GM21737 (cell line): ENCODE data around the gene SERPINB6.
"Not testable (repeated sequence)": the region's sequence is repeated elsewhere in the genome, so short reads cannot be mapped to it uniquely, and the experiment has no call there.

Experiments
- ATAC-seq: cut with Tn5 transposase; IDR thresholded peaks from one replicate; pipeline ENCODE4 v1.9.1; 2021; ENCODE audit warnings: mild to moderate bottlenecking, moderate library complexity; ENCODE audit not compliant: unreplicated experiment

SERPINB6 gene

DNA sequence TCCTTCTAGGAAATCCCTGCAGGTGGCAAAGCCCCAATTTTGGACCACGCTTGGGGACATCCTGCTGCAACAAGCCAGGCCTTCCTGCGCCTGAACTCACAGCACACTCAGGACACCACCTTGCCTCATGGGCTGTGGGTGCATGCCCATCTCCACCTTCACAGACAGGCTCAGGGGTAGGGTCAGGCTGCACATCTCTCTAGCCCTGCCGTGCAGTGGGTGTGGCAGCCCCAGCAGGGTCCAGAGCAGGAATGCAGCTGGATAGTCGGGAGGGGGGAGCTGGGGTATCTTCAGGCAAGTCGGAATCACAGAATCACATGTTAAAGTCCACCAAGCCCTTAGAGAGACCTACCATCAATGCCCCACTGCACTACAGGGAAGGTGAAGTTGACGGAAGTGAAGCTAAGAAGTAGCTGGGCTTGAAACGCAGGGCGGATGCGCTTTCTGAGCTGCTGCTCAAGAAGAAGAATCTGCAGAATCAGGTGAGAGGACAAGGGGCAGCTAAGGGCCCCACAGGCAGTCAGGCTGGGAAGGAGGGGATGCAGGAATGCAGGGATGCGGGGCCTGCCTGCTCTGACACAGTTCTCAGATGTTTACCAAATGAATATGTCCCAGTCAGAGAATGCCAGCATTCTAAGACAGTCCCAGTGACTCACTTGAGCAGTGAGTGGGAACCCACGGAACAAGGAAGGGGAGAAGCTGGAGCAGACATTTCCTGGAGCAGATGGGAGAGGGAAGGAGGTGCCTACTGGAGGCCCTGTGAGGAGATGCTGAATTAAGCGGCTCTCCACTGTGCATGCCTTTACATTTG is 11.3 kb downstream of the SERPINB6 start:
- ATAC-seq = no peak

DNA sequence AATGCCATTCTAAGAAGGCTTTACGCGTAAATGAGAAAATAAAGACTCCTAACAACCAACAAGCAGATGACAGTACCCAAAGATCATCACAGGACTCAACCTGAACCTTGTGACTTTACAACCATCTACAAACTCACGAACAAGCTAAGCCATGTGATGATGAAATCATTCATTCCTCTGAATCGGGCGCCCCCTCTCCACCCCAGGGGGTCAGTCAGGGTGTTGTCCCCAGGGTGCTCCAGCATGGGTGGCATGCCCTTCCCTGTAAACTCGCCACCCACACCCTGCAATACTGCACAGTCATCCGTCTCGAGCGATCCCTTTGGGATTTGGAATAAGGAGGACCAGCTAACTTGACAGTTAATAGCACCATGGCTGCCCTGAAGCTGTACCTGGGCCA is 12.6 kb downstream of the SERPINB6 start:
- no peak for ATAC-seq

DNA sequence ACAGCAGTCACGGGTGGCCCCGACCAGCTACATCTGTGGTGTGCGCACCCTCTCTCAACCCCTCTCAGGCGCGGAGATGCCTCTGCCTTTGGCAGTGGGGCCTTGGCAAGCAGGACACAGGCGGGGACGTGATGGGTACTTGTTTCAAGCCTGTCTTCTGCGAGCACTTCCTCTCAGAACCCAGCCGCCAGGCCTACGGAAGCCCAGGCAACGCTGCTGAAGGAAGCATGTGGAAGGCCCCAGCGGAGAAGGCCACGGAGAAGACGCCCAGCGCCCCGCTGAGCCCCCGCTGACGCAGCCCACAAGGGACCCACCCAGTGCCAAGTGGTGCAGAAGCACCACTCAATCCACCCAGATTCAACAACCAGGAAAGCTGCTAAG is 13.0 kb downstream of the SERPINB6 start:
- ATAC-seq = no peak

- no peak for ATAC-seq
Observed at GRCh38 chr6:2957696-2958330, 13.6 kb downstream of the SERPINB6 start.

DNA sequence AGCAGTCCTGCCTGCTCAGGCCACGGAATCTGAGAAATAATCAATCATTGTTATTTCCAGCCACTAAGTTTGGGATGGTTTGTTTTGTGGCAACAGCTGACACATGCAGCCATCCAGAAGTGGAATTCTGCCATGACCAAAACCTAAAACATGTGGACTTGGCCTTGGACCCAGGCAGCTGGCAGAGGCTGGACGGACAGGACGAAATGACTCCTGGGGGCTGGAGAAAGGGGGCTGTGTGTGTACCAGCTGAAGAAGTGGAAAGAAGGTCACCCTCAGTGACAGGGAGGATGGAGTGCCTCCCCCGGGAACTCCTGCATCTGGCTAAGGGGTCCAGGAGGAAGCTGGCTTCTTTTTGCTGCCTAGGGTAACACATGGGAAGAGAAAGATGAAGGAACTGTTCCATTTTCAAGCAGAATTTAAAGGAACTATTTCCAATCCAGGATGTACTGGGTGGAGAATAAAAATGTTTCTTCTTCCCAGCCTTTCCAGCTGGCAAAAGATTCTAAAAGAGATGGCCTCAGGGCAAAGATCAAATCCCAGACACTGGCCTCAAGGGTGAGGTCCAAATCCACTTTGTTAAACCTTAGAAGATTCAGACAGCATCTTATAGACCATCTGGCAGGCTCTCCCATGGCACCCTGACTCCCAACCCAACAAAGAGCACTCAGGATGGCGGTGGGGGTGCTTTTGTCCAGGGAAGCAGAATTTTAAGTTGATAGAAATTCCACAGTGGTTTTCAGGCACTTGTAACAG is 14.3 kb downstream of the SERPINB6 start:
- ATAC-seq = no peak

DNA sequence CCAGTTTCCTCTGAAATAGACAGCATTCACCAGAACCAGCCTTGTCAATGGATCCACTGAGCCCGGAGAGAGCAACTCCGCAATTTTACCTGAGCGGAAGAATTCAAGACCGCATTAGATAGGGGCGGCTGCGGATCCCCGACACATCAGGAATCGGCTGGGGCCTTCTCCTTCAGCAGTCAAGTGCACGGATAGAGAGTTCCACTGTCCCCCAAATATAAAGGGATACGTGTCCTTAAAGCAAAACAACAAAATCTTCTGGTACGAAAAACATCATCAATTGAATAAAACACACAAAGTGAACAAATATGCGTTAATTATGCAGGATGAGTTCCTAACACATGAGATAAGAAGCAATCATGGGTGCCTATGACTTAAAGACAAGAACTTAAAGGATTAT is 18.3 kb downstream of the SERPINB6 start:
- ATAC-seq = no peak

DNA sequence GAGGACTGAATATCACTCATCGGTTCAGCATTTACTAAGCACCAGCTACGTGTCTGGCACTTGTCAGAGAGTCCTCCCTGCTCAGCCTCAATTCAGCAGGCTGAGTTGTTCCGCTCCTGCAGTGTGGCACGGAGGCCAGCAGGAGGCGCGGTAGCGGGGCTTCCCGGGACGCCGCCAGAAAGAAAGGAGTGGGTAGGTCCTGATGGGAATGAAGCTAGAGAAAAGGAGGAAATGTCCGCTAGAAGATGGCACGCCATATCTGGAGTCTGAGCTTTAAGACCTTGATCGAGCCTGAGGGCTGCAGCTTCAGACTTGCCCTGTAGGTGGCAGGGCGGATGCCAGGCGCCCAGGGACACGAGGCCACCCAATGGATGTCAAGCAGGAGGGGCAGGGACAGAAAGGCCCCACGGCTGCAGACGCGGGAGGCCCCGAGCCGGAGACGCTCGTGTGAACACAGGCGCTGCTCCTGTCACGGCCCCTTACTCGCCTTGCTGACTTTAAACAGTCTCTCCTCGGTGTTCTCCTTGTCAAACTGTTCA is 18.7 kb downstream of the SERPINB6 start:
- no peak for ATAC-seq

DNA sequence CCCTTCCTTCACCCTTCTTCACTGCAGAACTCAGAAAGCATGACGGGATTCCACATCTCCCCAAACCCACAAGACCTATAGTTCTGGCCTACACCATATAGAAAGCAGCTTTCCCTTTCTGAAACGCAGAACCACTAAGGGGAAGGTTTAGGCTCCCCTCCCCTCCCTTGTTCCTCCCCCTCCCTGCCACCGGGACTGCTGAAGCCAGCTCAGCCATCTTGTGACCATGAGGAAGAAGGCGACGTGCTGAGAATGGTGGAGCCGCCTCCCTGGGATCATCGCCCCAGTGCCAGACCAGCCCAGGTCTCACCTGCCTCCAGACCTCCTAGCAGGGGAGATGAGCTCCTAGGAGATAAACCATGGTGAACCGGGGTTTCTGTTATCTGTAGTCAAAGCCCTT is 19.6 kb downstream of the SERPINB6 start:
- no peak for ATAC-seq

GRCh38 chr6:2950713-2951112 is 20.7 kb downstream of the SERPINB6 start:
- no peak for ATAC-seq

DNA sequence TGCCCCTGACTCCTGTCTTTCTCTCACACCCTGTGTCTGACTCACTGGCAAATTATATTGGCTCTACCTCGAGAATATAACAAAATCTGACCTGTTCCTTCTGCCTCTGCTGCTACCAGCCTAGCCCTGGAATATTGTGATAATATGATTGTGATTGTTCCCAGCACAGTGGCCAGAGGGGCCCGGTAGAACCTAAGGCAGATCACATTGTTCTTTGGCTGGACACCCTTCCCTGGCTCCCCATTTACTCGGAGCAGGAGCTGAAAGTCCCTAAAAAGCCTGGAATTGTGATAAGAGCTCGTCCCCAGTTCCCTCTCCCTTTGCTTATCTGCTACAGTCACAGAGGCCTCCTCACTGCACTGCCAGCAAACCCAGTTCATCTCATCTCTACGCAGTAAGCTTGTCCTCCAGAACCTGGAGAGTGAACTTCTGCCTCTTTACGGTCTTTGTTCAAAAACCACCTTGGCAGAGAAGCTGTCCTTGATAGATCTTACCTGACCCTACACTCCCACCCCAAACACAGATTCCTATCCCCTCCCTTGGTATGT is 21.8 kb downstream of the SERPINB6 start:
- ATAC-seq = no peak

- no peak for ATAC-seq
Observed at GRCh38 chr6:2949121-2949520, 22.2 kb downstream of the SERPINB6 start.

DNA sequence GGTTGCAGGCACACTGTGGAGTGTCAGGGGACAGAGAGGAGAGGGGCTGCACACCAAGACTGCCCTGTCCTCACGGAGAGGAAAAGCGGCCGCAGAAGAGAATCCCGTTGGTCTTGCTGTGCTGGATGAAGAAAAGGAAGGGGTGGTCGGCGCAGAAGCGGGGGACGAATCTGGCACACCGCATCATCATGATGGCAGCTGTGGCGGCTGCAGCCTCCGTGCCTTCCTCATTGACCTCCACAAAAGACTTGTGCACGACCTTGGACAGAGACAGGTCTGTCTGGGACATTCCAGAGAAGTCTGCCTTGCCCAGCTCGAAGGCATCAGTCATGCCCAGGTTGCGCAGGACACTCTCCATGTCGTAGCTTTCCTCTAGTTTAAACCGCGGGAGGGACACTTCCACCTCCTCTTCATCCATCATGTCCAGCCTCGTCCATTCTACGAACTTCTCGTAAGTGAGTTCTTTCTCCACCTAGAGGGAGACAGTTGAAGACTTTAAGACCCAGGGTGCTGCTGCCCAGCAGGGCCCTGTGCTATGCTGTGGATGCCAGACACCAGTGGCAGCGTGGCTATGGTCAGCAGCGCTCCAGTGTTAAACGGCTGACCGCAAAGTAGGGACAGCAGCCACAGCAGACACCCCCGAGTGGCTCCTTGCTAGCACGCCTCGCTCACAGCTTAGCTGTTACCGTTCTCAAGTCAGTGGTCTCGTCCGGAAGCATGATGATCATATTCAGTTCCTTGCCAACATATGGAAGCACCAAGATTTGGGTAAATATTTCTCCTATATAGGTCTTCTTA is 22.9 kb downstream of the SERPINB6 start:
- ATAC-seq = no peak

GRCh38 chr6:2947445-2947844 is 23.9 kb downstream of the SERPINB6 start:
- no peak for ATAC-seq

DNA sequence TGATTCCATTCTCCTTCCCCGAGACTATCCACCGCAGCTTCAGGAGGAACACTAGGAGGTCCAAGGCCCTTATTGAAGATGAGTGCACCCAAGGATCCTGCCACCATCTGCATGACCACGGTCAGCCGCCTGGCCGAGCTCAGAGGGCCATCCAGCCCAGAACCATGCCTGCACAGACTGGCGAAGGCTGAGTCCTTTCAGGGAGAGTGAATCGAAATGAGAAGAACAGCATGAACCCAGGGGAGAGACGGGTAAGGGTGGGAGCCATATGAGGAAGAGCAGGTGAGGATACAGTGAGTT is 26.3 kb downstream of the SERPINB6 start:
- no peak for ATAC-seq

- ATAC-seq = no peak
Observed at GRCh38 chr6:2944405-2945152, 26.8 kb downstream of the SERPINB6 start.

DNA sequence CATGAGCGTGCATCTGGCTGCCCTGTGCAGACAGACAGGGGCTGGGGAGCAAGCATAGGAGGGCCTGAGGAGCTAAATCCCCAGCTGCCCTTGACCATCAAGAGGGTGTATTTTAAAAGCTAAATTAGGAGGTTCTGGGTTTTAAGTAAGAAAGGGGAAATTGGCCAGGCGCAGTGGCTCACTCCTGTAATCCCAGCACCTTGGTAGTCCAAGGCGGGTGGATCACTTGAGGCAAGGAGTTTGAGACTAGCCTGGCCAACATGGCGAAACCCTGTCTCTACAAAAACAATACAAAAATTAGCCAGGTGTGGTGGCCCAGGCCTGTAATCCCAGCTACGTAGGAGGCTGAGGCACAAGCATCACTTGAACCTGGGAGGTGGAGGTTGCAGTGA is 27.8 kb downstream of the SERPINB6 start:
- no peak for ATAC-seq

GRCh38 chr6:2942914-2943563 is 28.3 kb downstream of the SERPINB6 start:
- ATAC-seq = no peak

GRCh38 chr6:2942116-2942515 is 29.3 kb downstream of the SERPINB6 start:
- ATAC-seq = not testable (repeated sequence)

DNA sequence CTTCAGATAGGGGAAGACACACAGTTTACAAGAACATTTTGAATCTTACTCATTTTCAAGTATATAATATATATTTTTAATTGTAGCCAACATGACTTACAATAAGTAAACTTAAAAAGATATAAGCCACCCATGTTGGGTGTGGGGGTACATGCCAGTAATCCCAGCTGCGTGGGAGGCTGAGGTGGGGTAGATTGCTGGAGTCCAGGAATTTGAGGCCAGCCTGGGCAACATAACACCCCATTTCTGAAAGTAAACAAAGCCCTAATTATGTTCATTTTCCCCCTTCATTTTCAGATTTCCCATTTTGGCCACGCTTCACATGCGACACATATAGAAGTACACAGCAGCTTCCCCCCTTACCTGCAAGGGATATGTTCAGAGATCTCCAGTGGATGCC is 30.5 kb downstream of the SERPINB6 start:
- ATAC-seq = no peak
